ENCODE measurements around the gene SRXN1. TPM values are rescaled to one million over a fixed set of nuclear protein-coding genes. Genes with fewer than 3 reads are reported as not detected.
A peak's percentile ranks its signal among the peaks of the same experiment; 100 is the strongest.

The SRXN1 gene
- total RNA-seq, 4 donors from 2014 or later, result 73.4 to 158 (median 133) TPM

GRCh38 chr20:675453-676314 is 22.7 kb upstream of the SRXN1 start, which contains the start of gene SCRT2:
Gene SCRT2, minus strand, starts transcription at chr20:675802. Its CDS starts 201 bp downstream, at chr20:675601.
- DNase-seq, result no peak
- Histone ChIP-seq H3K4me3 (peak within 1 kb of the TSS in 1 of 4 donors; percentile 36), H3K9me3 (no peaks in the 10 kb centered on the region), H3K4me1 (peaks cover 8 to 22% (median 8%) of the 10 kb centered on the region in 3 donors), H3K36me3 (no peaks in the 10 kb centered on the region), H3K27me3 (peaks cover 7 to 99% (median 14%) of the 10 kb centered on the region in 4 donors), H3K27ac (no peak within 1 kb of the TSS)
- TF ChIP-seq CTCF (IDR thresholded peaks at IDR 0.05), result peak in 1 of 6 experiments; percentile 2
- TF ChIP-seq POLR2A (IDR thresholded peaks at IDR 0.05), result no peak
- intact Hi-C loops (cut with DNase I), result loop anchor here (10.0 kb wide), 1 partner anchor 49 kb away; no protein-coding TSS in a partner anchor
- WGBS, 2 donors, result 1 to 4% methylated on average over 8 to 20 of the region's 69 CpGs

- Histone ChIP-seq H3K4me3 (peak overlapping the region in 1 of 4 donors; percentile 36), H3K36me3 (no peaks in the 10 kb centered on the region), H3K9me3 (no peaks in the 10 kb centered on the region), H3K27me3 (peaks cover 7 to 99% (median 14%) of the 10 kb centered on the region in 4 donors), H3K27ac (no peak overlapping the region), H3K4me1 (peaks cover 8 to 22% (median 8%) of the 10 kb centered on the region in 3 donors)
- TF ChIP-seq POLR2A (IDR thresholded peaks at IDR 0.05), result no peak
- no peak for TF ChIP-seq CTCF (IDR thresholded peaks at IDR 0.05)
- WGBS, 2 donors, result 12 to 18% methylated on average over 8 to 12 of the region's 25 CpGs
- no peak for DNase-seq
- intact Hi-C loops (cut with DNase I), result loop anchor here (10.0 kb wide), 1 partner anchor 50 kb away; no protein-coding TSS in a partner anchor
These were observed 22.0 kb upstream of the SRXN1 start for GRCh38 chr20:675033-675452.

GRCh38 chr20:673603-674001 is 20.6 kb upstream of the SRXN1 start:
- TF ChIP-seq CTCF (IDR thresholded peaks at IDR 0.05) (no peak), POLR2A (IDR thresholded peaks at IDR 0.05) (no peak)
- intact Hi-C loops (cut with DNase I), result loop anchor here (10.0 kb wide), 1 partner anchor 51 kb away; no protein-coding TSS in a partner anchor
- 49 to 53% methylated on average over 2 to 3 of the region's 3 CpGs for WGBS, 2 donors
- Histone ChIP-seq H3K36me3 (no peaks in the 10 kb centered on the region), H3K4me1 (peaks cover 8 to 22% (median 8%) of the 10 kb centered on the region in 3 donors), H3K27ac (no peak overlapping the region), H3K9me3 (no peaks in the 10 kb centered on the region), H3K4me3 (no peak overlapping the region), H3K27me3 (peaks cover 7 to 97% (median 13%) of the 10 kb centered on the region in 4 donors)
- no peak for DNase-seq

DNA sequence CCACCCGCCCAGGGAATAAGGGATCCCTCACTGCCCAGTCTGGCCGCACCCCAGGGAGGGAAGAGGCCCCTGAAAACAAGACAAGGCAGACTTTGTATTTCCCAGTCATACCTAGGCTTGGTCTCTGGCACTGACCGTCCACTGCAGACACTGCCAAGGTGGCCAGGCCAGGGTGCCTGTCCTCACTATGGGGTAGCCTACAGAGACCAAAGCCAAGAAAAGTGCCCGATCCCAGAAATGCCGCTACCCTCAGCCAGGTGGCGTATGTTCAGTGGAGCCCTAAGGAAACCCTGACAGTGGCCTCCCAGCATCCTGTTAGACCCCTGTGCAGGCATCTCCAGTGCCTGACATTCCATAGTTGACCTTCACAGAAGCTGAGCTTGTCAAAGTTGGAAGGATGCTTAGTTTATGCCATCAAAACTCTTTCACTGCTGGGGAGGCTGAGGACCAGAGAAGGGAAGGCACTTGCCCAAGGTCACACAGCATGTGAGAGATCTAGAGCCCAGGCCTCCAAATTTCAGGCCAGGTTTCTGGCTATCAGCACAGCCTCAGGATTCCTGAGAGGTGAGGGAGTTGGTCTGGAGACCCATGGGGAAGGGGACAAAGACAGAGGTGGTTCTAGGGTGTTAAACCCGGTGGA is 20.1 kb upstream of the SRXN1 start:
- H3K4me1 ChIP-seq, result peaks cover 8 to 22% (median 8%) of the 10 kb centered on the region in 3 donors
- H3K27ac ChIP-seq, result no peak overlapping the region
- H3K27me3 ChIP-seq, result peaks cover 7 to 97% (median 12%) of the 10 kb centered on the region in 4 donors
- intact Hi-C loops (cut with DNase I), result loop anchor here (10.0 kb wide), 1 partner anchor 52 kb away; no protein-coding TSS in a partner anchor
- 31 to 44% methylated on average over 3 to 4 of the region's 7 CpGs for WGBS, 2 donors
- TF ChIP-seq CTCF (IDR thresholded peaks at IDR 0.05), result peak in 2 of 6 experiments; percentile 14 to 31
- TF ChIP-seq POLR2A (IDR thresholded peaks at IDR 0.05), result no peak
- no peaks in the 10 kb centered on the region for H3K9me3 ChIP-seq
- H3K36me3 ChIP-seq, result no peaks in the 10 kb centered on the region
- DNase-seq, result no peak
- no peak overlapping the region for H3K4me3 ChIP-seq
